NCI-H2029 (cell line): ENCODE results near the gene JOSD1.

Source experiments
- DNase-seq: peaks from one replicate; lab custom pipeline; 2025; lab: John Stamatoyannopoulos, UW

Gene JOSD1

GRCh38 chr22:38700789-38701628 is at the start of gene JOSD1:
TSS of gene JOSD1 (minus strand) at chr22:38700943. CDS start at chr22:38699987, 956 bp downstream.
- peak; percentile 81 for DNase-seq

GRCh38 chr22:38750104-38750503 is 49.4 kb upstream of the JOSD1 start:
- no peak for DNase-seq

- no peak for DNase-seq
Measured at GRCh38 chr22:38748487-38749136, 47.9 kb upstream of the JOSD1 start.

GRCh38 chr22:38745676-38746460 is 45.1 kb upstream of the JOSD1 start:
- peak; percentile 46 for DNase-seq

GRCh38 chr22:38744981-38745380 is 44.2 kb upstream of the JOSD1 start:
- no peak for DNase-seq

GRCh38 chr22:38742176-38742942 is 41.6 kb upstream of the JOSD1 start:
- DNase-seq, result no peak

- no peak for DNase-seq
Measured at GRCh38 chr22:38741576-38741975, 40.8 kb upstream of the JOSD1 start.

GRCh38 chr22:38741166-38741565 is 40.4 kb upstream of the JOSD1 start:
- DNase-seq, result no peak

- DNase-seq, result no peak
Measured at GRCh38 chr22:38740754-38741153, 40.0 kb upstream of the JOSD1 start.

GRCh38 chr22:38740116-38740723 is 39.5 kb upstream of the JOSD1 start:
- no peak for DNase-seq

GRCh38 chr22:38739300-38740055 is 38.7 kb upstream of the JOSD1 start:
- DNase-seq, result no peak

- no peak for DNase-seq
Measured at GRCh38 chr22:38738475-38739070, 37.8 kb upstream of the JOSD1 start.

- DNase-seq, result no peak
Measured at GRCh38 chr22:38737302-38738060, 36.7 kb upstream of the JOSD1 start.

- DNase-seq, result no peak
Measured at GRCh38 chr22:38736257-38736570, 35.5 kb upstream of the JOSD1 start.

- peak; percentile 21 for DNase-seq
Measured at GRCh38 chr22:38735465-38736256, 34.9 kb upstream of the JOSD1 start.

- DNase-seq, result no peak
Measured at GRCh38 chr22:38735126-38735464, 34.4 kb upstream of the JOSD1 start.

- DNase-seq, result no peak
Measured at GRCh38 chr22:38734421-38735100, 33.8 kb upstream of the JOSD1 start.

- peak; percentile 88 for DNase-seq
Measured at GRCh38 chr22:38733724-38734381, 33.1 kb upstream of the JOSD1 start.
